Ishikawa (cell line): ENCODE results near the gene HSD11B2.

Source experiments
- CREB1 ChIP-seq: IDR thresholded peaks from 2 replicates; pipeline ENCODE4 v1.6.1; 2012; ENCODE audit warnings: low read depth
- FOXM1 ChIP-seq: IDR thresholded peaks from 2 replicates; pipeline ENCODE4 v1.6.1; 2012; ENCODE audit warnings: low read depth, borderline replicate concordance
- TAF1 ChIP-seq: IDR thresholded peaks from 2 replicates; pipeline ENCODE4 v1.6.1; 2012; ENCODE audit warnings: low read depth, mild to moderate bottlenecking
- TEAD4 ChIP-seq: IDR thresholded peaks from 2 replicates; pipeline ENCODE4 v1.6.1; 2012
- YY1 ChIP-seq: IDR thresholded peaks from 2 replicates; pipeline ENCODE4 v1.6.1; 2012; ENCODE audit warnings: low read depth
- TF ChIP-seq, protein P1 (sequence below): IDR thresholded peaks from 2 replicates; pipeline ENCODE4 v1.6.1; 2012

DNA sequence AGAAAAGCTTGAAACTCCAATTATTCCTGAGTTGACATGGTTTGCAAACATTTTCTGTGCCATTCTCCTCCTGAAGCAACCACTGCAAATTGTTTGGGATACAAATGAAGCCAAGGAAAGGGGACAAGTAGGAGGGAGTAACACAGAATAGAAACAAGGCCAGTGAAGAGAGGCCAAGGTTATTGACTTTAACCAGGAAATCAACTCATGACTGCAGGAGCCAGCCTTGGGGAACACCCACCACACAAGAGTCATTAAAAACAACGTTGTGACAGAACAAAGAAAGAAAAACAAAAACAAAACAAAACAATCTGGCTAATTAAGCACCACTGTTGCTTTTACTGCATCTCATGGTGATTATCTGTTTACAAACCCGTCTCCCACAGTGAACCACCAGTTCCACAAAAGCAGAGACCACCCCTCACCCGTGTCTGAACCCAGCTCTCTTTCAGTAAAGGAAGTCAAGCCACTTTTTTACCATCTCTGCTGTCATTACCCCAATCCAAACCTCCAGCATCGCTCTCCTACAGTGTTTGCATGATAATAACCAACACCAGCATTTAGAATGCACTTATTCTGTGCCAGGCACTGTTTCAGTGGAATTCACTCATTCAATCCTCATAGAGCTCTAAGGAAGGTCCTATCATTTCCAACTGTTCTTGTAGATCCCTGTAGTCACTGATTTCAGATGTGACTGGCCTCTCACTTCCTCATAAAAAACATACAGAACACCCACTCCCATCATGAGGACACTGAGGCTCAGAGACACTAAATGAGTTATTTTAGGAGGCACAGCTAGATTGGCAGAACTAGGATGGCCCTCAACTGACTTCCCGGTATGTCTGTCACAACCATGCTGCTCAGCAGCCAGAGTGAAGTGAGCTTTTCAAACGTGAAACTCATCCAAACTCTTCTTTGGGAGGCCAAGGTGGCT is 16.7 kb upstream of the HSD11B2 start:
- TF ChIP-seq TAF1 (no peak), YY1 (no peak), TEAD4 (no peak), FOXM1 (no peak), CREB1 (no peak)
- TF ChIP-seq, protein P1, sequence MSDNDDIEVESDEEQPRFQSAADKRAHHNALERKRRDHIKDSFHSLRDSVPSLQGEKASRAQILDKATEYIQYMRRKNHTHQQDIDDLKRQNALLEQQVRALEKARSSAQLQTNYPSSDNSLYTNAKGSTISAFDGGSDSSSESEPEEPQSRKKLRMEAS, result no peak
